Smooth muscle cell (in vitro differentiated cells): ENCODE data around the gene TFAP2B. TPM values are rescaled to one million over a fixed set of nuclear protein-coding genes. Genes with fewer than 3 reads are reported as not detected.

Experiments
- DNase-seq: peaks from one replicate; lab custom pipeline; 2025; ENCODE audit not compliant: unreplicated experiment; lab: John Stamatoyannopoulos, UW
- H2AFZ ChIP-seq: fragments of 200-600 bp; sonication (generic); 2 replicates; pipeline ENCODE4 v1.6.0; 2016; ENCODE audit warnings: antibody characterized with exemption, low read depth, mild to moderate bottlenecking
- H3F3A ChIP-seq: fragments of 200-600 bp; sonication (generic); 2 replicates; pipeline ENCODE4 v1.6.0; 2017; ENCODE audit warnings: antibody characterized with exemption, low read depth
- H3K27ac ChIP-seq: fragments of 200-600 bp; sonication (generic); 2 replicates; pipeline ENCODE4 v1.5.1; 2016; ENCODE audit warnings: low read depth, mild to moderate bottlenecking
- H3K27me3 ChIP-seq: fragments of 200-600 bp; sonication (generic); 2 replicates; pipeline ENCODE4 v1.6.1; 2016; ENCODE audit warnings: low read depth, mild to moderate bottlenecking
- H3K36me3 ChIP-seq: fragments of 200-600 bp; sonication (generic); 2 replicates; pipeline ENCODE4 v1.5.1; 2016; ENCODE audit warnings: low read depth
- H3K4me1 ChIP-seq: fragments of 200-600 bp; sonication (generic); 2 replicates; pipeline ENCODE4 v1.5.1; 2016; ENCODE audit warnings: low read depth
- H3K4me2 ChIP-seq: fragments of 200-600 bp; sonication (generic); 2 replicates; pipeline ENCODE4 v1.6.0; 2016; ENCODE audit warnings: mild to moderate bottlenecking
- H3K4me3 ChIP-seq: fragments of 200-600 bp; sonication (generic); 2 replicates; pipeline ENCODE4 v1.5.1; 2016; ENCODE audit warnings: mild to moderate bottlenecking
- H3K79me2 ChIP-seq: fragments of 200-600 bp; sonication (generic); 2 replicates; pipeline ENCODE4 v1.6.0; 2016; ENCODE audit warnings: low read depth, mild to moderate bottlenecking
- H3K9ac ChIP-seq: fragments of 200-600 bp; sonication (generic); 2 replicates; pipeline ENCODE4 v1.6.0; 2016; ENCODE audit warnings: low read depth
- H3K9me3 ChIP-seq: fragments of 200-600 bp; sonication (generic); replicated peaks from 2 replicates; pipeline ENCODE4 v1.5.1; 2016; ENCODE audit warnings: low read depth
- H4K20me1 ChIP-seq: fragments of 200-600 bp; sonication (generic); 2 replicates; pipeline ENCODE4 v1.6.0; 2016; ENCODE audit warnings: low read depth
- CTCF ChIP-seq: fragments of 200-600 bp; sonication (generic); IDR thresholded peaks from 2 replicates; pipeline ENCODE4 v1.5.1; 2017; ENCODE audit warnings: borderline replicate concordance, mild to moderate bottlenecking, antibody characterized with exemption; ENCODE audit not compliant: insufficient read depth, poor library complexity, severe bottlenecking
- WGBS: methylation state at CpG from one replicate; pipeline ENCODE4 v1.1.7; 2016; ENCODE audit warnings: low lambda C conversion rate; 5-methylcytosine and 5-hydroxymethylcytosine counted together
- polyA plus RNA-seq: library from polyadenylated mRNA; unstranded; fragments of >200 nt; fragmentation: Nextera tagmentation; extraction: Ambion mirVana; gene quantifications from 2 replicates; pipeline ENCODE4 v1.2.1, GENCODE V29; 2016
- total RNA-seq: library from RNA; depleted of rRNA; stranded (reverse); fragments of >200 nt; gene quantifications from 2 replicates; pipeline ENCODE4 v1.2.3, GENCODE V29; 2014

The TFAP2B gene
- total and polyA plus RNA-seq, 2 experiments from 2014 or later, result not detected

DNA sequence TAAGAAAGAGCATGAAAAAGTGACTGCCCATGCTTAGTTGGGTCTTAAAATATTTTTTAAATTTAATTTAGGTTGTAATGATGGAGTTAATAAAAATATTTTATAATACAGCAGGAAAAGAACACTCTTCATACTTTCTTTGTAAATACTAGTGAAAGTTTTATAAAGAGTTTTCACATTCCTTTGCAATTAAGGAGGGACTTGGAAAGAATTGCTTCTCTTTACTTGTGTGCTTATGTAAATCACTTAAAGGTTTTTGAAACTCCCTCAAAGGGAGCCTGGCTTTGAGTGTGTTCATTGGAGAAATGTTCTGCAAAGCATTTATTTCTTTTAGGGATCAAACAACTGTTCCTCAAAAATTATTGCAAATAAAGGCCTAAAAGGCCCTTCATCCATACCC, 11.6 kb upstream of the TFAP2B start:
- H3K4me1 ChIP-seq, result no peaks in the 10 kb centered on the region
- H3K9me3 ChIP-seq, result no peaks in the 10 kb centered on the region
- no peak overlapping the region for H3K27ac ChIP-seq
- no peaks in the 10 kb centered on the region for H4K20me1 ChIP-seq
- H3K27me3 ChIP-seq, result peaks cover 5% of the 10 kb centered on the region
- H3F3A ChIP-seq, result no peaks in the 10 kb centered on the region
- H3K79me2 ChIP-seq, result no peaks in the 10 kb centered on the region
- no peak overlapping the region for H2AFZ ChIP-seq
- no peak overlapping the region for H3K4me3 ChIP-seq
- H3K9ac ChIP-seq, result no peak overlapping the region
- DNase-seq, result no peak
- TF ChIP-seq CTCF, result no peak
- H3K4me2 ChIP-seq, result no peak overlapping the region
- H3K36me3 ChIP-seq, result no peaks in the 10 kb centered on the region

DNA sequence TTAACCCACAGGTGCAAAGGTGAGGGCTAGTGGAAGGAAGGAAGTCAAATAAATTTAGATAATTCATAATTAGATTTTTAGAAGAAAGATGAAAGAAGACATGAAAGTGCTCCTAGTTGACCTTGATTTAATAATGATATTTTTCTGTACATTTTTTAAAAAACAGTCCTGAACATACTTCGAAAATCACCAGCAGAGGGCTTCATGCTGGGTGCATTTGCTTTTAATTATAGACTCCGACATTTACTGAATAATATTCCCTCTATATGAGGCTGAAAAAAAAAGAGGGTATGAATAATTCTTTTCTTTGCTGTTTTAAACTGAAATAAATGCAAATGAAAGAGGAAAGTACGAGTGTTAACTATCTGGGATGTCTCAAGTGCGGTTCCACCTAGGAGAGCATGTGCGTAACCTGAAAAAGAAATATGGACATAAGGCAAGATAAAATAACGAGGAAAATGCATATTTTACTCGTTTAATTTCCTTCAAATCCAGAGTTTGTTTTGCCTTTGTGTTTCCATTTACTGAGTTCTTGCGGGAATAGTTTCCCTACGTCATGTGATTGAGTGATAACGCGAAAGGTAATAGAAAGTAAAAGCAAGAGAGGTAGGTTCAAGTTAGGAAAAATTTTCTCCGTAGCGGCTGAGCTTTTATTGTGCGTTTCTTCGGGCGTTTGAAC, 3.1 kb upstream of the TFAP2B start:
- no peaks in the 10 kb centered on the region for H4K20me1 ChIP-seq
- H3F3A ChIP-seq, result no peaks in the 10 kb centered on the region
- H3K4me3 ChIP-seq, result peak overlapping the region; percentile 82
- H3K9ac ChIP-seq, result no peak overlapping the region
- H3K27ac ChIP-seq, result no peak overlapping the region
- peaks cover 4% of the 10 kb centered on the region for H3K4me1 ChIP-seq
- no peaks in the 10 kb centered on the region for H3K9me3 ChIP-seq
- peak; percentile 50 for TF ChIP-seq CTCF
- DNase-seq, result no peak
- H3K79me2 ChIP-seq, result no peaks in the 10 kb centered on the region
- peak overlapping the region; percentile 89 for H2AFZ ChIP-seq
- H3K4me2 ChIP-seq, result peak overlapping the region; percentile 99
- no peaks in the 10 kb centered on the region for H3K36me3 ChIP-seq
- peaks cover 64% of the 10 kb centered on the region for H3K27me3 ChIP-seq
- WGBS, result 17% methylated on average over 16 of the region's 16 CpGs

- Histone ChIP-seq H3K4me1 (peaks cover 4% of the 10 kb centered on the region), H3K4me2 (peak overlapping the region; percentile 99), H4K20me1 (no peaks in the 10 kb centered on the region), H2AFZ (peak overlapping the region; percentile 89), H3F3A (no peaks in the 10 kb centered on the region), H3K27ac (no peak overlapping the region), H3K36me3 (no peaks in the 10 kb centered on the region), H3K9ac (no peak overlapping the region), H3K9me3 (no peaks in the 10 kb centered on the region), H3K27me3 (peaks cover 70% of the 10 kb centered on the region), H3K4me3 (peak overlapping the region; percentile 82), H3K79me2 (no peaks in the 10 kb centered on the region)
- peak; percentile 95 for TF ChIP-seq CTCF
- 2% methylated on average over 14 of the region's 14 CpGs for WGBS
- peak; percentile 5 for DNase-seq
Observed at GRCh38 chr6:50816115-50816675, 2.5 kb upstream of the TFAP2B start.
